GM19324 (cell line): Measurements from ENCODE around the gene ANP32E.

Experiments
- ATAC-seq: cut with Tn5 transposase; IDR thresholded peaks from one replicate; pipeline ENCODE4 v1.9.1; 2021; ENCODE audit warnings: mild to moderate bottlenecking, moderate library complexity; ENCODE audit not compliant: unreplicated experiment, low FRiP score

ANP32E gene

GRCh38 chr1:150235852-150236613 is at the start of gene ANP32E:
Gene ANP32E (minus strand): TSS chr1:150236112. CDS start chr1:150235786, 326 bp downstream.
- ATAC-seq: peak; percentile 89

GRCh38 chr1:150283260-150283659 is 47.3 kb upstream of the ANP32E start:
- ATAC-seq: no peak

GRCh38 chr1:150282558-150282958 is 46.6 kb upstream of the ANP32E start:
- no peak for ATAC-seq

GRCh38 chr1:150281758-150282557 is 46.0 kb upstream of the ANP32E start, which contains the start of gene CIART:
Gene CIART (plus strand): TSS chr1:150282554. CDS start chr1:150283268, 714 bp downstream.
- peak; percentile 77 for ATAC-seq

- ATAC-seq: no peak
Observed at GRCh38 chr1:150281221-150281757, 45.4 kb upstream of the ANP32E start.

GRCh38 chr1:150280138-150280707 is 44.3 kb upstream of the ANP32E start:
- no peak for ATAC-seq

- no peak for ATAC-seq
Observed at GRCh38 chr1:150273311-150273710, 37.4 kb upstream of the ANP32E start.

- ATAC-seq: no peak
Observed at GRCh38 chr1:150271291-150271959, 35.5 kb upstream of the ANP32E start.

- ATAC-seq: no peak
Observed at GRCh38 chr1:150269451-150269850, 33.5 kb upstream of the ANP32E start.

GRCh38 chr1:150268705-150269403 is 32.9 kb upstream of the ANP32E start, which contains the start of gene APH1A:
Gene APH1A (minus strand): TSS chr1:150269016. CDS start chr1:150268810, 206 bp downstream.
- peak; percentile 96 for ATAC-seq

GRCh38 chr1:150268340-150268704 is 32.4 kb upstream of the ANP32E start:
- peak; percentile 11 for ATAC-seq

GRCh38 chr1:150267896-150268295 is 32.0 kb upstream of the ANP32E start:
- no peak for ATAC-seq

GRCh38 chr1:150263549-150263948 is 27.6 kb upstream of the ANP32E start:
- no peak for ATAC-seq

- no peak for ATAC-seq
Observed at GRCh38 chr1:150262388-150263320, 26.7 kb upstream of the ANP32E start.

- no peak for ATAC-seq
Observed at GRCh38 chr1:150261367-150261766, 25.5 kb upstream of the ANP32E start.

GRCh38 chr1:150259758-150260669 is 24.1 kb upstream of the ANP32E start:
- no peak for ATAC-seq

GRCh38 chr1:150259217-150259616 is 23.3 kb upstream of the ANP32E start:
- ATAC-seq: no peak
